ENCODE results near the gene GLRA1.
"Not testable (repeated sequence)": the region's sequence is repeated elsewhere in the genome, so short reads cannot be mapped to it uniquely, and the experiment has no call there.

The GLRA1 gene

GRCh38 chr5:151869843-151870242 is 54.8 kb downstream of the GLRA1 start:
- Histone ChIP-seq H3K4me3 (no peak overlapping the region), H3K9me3 (ENCODE audit: low read depth, low read length) (no peaks in the 10 kb centered on the region), H3K9ac (ENCODE audit: insufficient read length) (no peak overlapping the region), H3K36me3 (ENCODE audit: insufficient read depth, low read length) (no peaks in the 10 kb centered on the region), H3K27ac (no peak overlapping the region)
- no peak for TF ChIP-seq FOXP2 (optimal IDR thresholded peaks at IDR 0.05; ENCODE audit: control extremely low read depth, extremely low read length, insufficient read depth)
- TF ChIP-seq POLR2AphosphoS5 (IDR thresholded peaks at IDR 0.05; ENCODE audit: borderline replicate concordance, low read depth, low read length) = no peak
- TF ChIP-seq EZH2 (IDR thresholded peaks at IDR 0.05) = no peak
- no peak for DNase-seq (ENCODE audit: low read depth, low spot score)

- no peak overlapping the region for H3K27ac ChIP-seq
- no peak overlapping the region for H3K9ac ChIP-seq (ENCODE audit: insufficient read length)
- H3K4me3 ChIP-seq = no peak overlapping the region
- DNase-seq (ENCODE audit: low read depth, low spot score) = no peak
- no peaks in the 10 kb centered on the region for H3K9me3 ChIP-seq (ENCODE audit: low read depth, low read length)
- no peaks in the 10 kb centered on the region for H3K36me3 ChIP-seq (ENCODE audit: insufficient read depth, low read length)
- TF ChIP-seq FOXP2 (optimal IDR thresholded peaks at IDR 0.05; ENCODE audit: control extremely low read depth, extremely low read length, insufficient read depth) = no peak
- TF ChIP-seq POLR2AphosphoS5 (IDR thresholded peaks at IDR 0.05; ENCODE audit: borderline replicate concordance, low read depth, low read length) = no peak
- TF ChIP-seq EZH2 (IDR thresholded peaks at IDR 0.05) = no peak
Measured at GRCh38 chr5:151868451-151868850, 56.2 kb downstream of the GLRA1 start.

GRCh38 chr5:151864061-151864748 is 60.4 kb downstream of the GLRA1 start:
- no peaks in the 10 kb centered on the region for H3K9me3 ChIP-seq (ENCODE audit: low read depth, low read length)
- H3K9ac ChIP-seq (ENCODE audit: insufficient read length) = no peak overlapping the region
- H3K4me3 ChIP-seq = no peak overlapping the region
- H3K36me3 ChIP-seq (ENCODE audit: insufficient read depth, low read length) = no peaks in the 10 kb centered on the region
- no peak for DNase-seq (ENCODE audit: low read depth, low spot score)
- TF ChIP-seq FOXP2 (optimal IDR thresholded peaks at IDR 0.05; ENCODE audit: control extremely low read depth, extremely low read length, insufficient read depth) (no peak), EZH2 (IDR thresholded peaks at IDR 0.05) (no peak), POLR2AphosphoS5 (IDR thresholded peaks at IDR 0.05; ENCODE audit: borderline replicate concordance, low read depth, low read length) (no peak)
- H3K27ac ChIP-seq = no peak overlapping the region

GRCh38 chr5:151863566-151863965 is 61.1 kb downstream of the GLRA1 start:
- Histone ChIP-seq H3K9me3 (ENCODE audit: low read depth, low read length) (no peaks in the 10 kb centered on the region), H3K36me3 (ENCODE audit: insufficient read depth, low read length) (no peaks in the 10 kb centered on the region), H3K4me3 (no peak overlapping the region), H3K27ac (no peak overlapping the region), H3K9ac (ENCODE audit: insufficient read length) (no peak overlapping the region)
- TF ChIP-seq EZH2 (IDR thresholded peaks at IDR 0.05) (no peak), POLR2AphosphoS5 (IDR thresholded peaks at IDR 0.05; ENCODE audit: borderline replicate concordance, low read depth, low read length) (no peak), FOXP2 (optimal IDR thresholded peaks at IDR 0.05; ENCODE audit: control extremely low read depth, extremely low read length, insufficient read depth) (no peak)
- no peak for DNase-seq (ENCODE audit: low read depth, low spot score)

GRCh38 chr5:151862811-151863472 is 61.7 kb downstream of the GLRA1 start:
- TF ChIP-seq EZH2 (IDR thresholded peaks at IDR 0.05) = no peak
- TF ChIP-seq FOXP2 (optimal IDR thresholded peaks at IDR 0.05; ENCODE audit: control extremely low read depth, extremely low read length, insufficient read depth) = no peak
- Histone ChIP-seq H3K27ac (no peak overlapping the region), H3K9me3 (ENCODE audit: low read depth, low read length) (no peaks in the 10 kb centered on the region), H3K4me3 (no peak overlapping the region), H3K9ac (ENCODE audit: insufficient read length) (no peak overlapping the region), H3K36me3 (ENCODE audit: insufficient read depth, low read length) (no peaks in the 10 kb centered on the region)
- no peak for DNase-seq (ENCODE audit: low read depth, low spot score)

GRCh38 chr5:151860867-151861266 is 63.8 kb downstream of the GLRA1 start:
- H3K4me3 ChIP-seq; H3K36me3 ChIP-seq (ENCODE audit: insufficient read depth, low read length); DNase-seq (ENCODE audit: low read depth, low spot score); H3K27ac ChIP-seq; H3K9ac ChIP-seq (ENCODE audit: insufficient read length); H3K9me3 ChIP-seq (ENCODE audit: low read depth, low read length): not testable (repeated sequence)

GRCh38 chr5:151856861-151857260 is 67.8 kb downstream of the GLRA1 start:
- Histone ChIP-seq H3K27ac (no peak overlapping the region), H3K9ac (ENCODE audit: insufficient read length) (no peak overlapping the region), H3K9me3 (ENCODE audit: low read depth, low read length) (no peaks in the 10 kb centered on the region), H3K4me3 (no peak overlapping the region), H3K36me3 (ENCODE audit: insufficient read depth, low read length) (no peaks in the 10 kb centered on the region)
- no peak for DNase-seq (ENCODE audit: low read depth, low spot score)
- no peak for TF ChIP-seq EZH2 (IDR thresholded peaks at IDR 0.05)
- no peak for TF ChIP-seq FOXP2 (optimal IDR thresholded peaks at IDR 0.05; ENCODE audit: control extremely low read depth, extremely low read length, insufficient read depth)
- TF ChIP-seq POLR2AphosphoS5 (IDR thresholded peaks at IDR 0.05; ENCODE audit: borderline replicate concordance, low read depth, low read length) = no peak

- H3K9ac ChIP-seq (ENCODE audit: insufficient read length) = no peak overlapping the region
- no peaks in the 10 kb centered on the region for H3K36me3 ChIP-seq (ENCODE audit: insufficient read depth, low read length)
- no peak overlapping the region for H3K27ac ChIP-seq
- no peak for DNase-seq (ENCODE audit: low read depth, low spot score)
- TF ChIP-seq POLR2AphosphoS5 (IDR thresholded peaks at IDR 0.05; ENCODE audit: borderline replicate concordance, low read depth, low read length) = no peak
- TF ChIP-seq FOXP2 (optimal IDR thresholded peaks at IDR 0.05; ENCODE audit: control extremely low read depth, extremely low read length, insufficient read depth) = no peak
- no peak for TF ChIP-seq EZH2 (IDR thresholded peaks at IDR 0.05)
- H3K4me3 ChIP-seq = no peak overlapping the region
- H3K9me3 ChIP-seq (ENCODE audit: low read depth, low read length) = no peaks in the 10 kb centered on the region
Measured at GRCh38 chr5:151855701-151856100, 69.0 kb downstream of the GLRA1 start.

GRCh38 chr5:151847871-151848270 is 76.8 kb downstream of the GLRA1 start:
- H3K9ac ChIP-seq (ENCODE audit: insufficient read length) = no peak overlapping the region
- no peak overlapping the region for H3K27ac ChIP-seq
- H3K9me3 ChIP-seq (ENCODE audit: low read depth, low read length) = no peaks in the 10 kb centered on the region
- no peak for DNase-seq (ENCODE audit: low read depth, low spot score)
- TF ChIP-seq POLR2AphosphoS5 (IDR thresholded peaks at IDR 0.05; ENCODE audit: borderline replicate concordance, low read depth, low read length) = no peak
- no peak for TF ChIP-seq EZH2 (IDR thresholded peaks at IDR 0.05)
- TF ChIP-seq FOXP2 (optimal IDR thresholded peaks at IDR 0.05; ENCODE audit: control extremely low read depth, extremely low read length, insufficient read depth) = no peak
- no peaks in the 10 kb centered on the region for H3K36me3 ChIP-seq (ENCODE audit: insufficient read depth, low read length)
- no peak overlapping the region for H3K4me3 ChIP-seq

All from SK-N-MC (cell line).